Tibial nerve (tissue), 4 donors: ENCODE data around the gene NUBP2. TPM values are rescaled to one million over a fixed set of nuclear protein-coding genes. Genes with fewer than 3 reads are reported as not detected.

Experiments
- DNase-seq, 2 donors: peaks; one replicate each; pipeline ENCODE4 v3.0.0-alpha.2; 2019; ENCODE audit warnings: low spot score in 2 of 2
- H3K27ac ChIP-seq, 4 donors: fragments of 200-600 bp; sonication (generic) in 3 of 4; one replicate each; pipeline ENCODE4 v1.5.1; 2017 to 2019; ENCODE audit warnings: mild to moderate bottlenecking in 1 of 4
- H3K27me3 ChIP-seq, 2 donors: fragments of 200-600 bp; sonication (generic) in 1 of 2; one replicate each; pipeline versions ENCODE4 v1.5.1 to v1.6.0; 2017 to 2019
- H3K36me3 ChIP-seq, 3 donors: fragments of 200-600 bp; sonication (generic); one replicate each; pipeline ENCODE4 v1.5.1; 2018 to 2019
- H3K4me1 ChIP-seq, 4 donors: fragments of 200-600 bp; sonication (generic) in 3 of 4; one replicate each; pipeline ENCODE4 v1.5.1; 2017 to 2019
- H3K4me3 ChIP-seq, 4 donors: fragments of 200-600 bp; sonication (generic) in 3 of 4; one replicate each; pipeline ENCODE4 v1.5.1; 2017 to 2019; ENCODE audit warnings: mild to moderate bottlenecking in 1 of 4, moderate library complexity in 1 of 4
- H3K9me3 ChIP-seq, 4 donors: fragments of 200-600 bp; sonication (generic) in 3 of 4; one replicate each; pipeline ENCODE4 v1.5.1; 2017 to 2019
- EP300 ChIP-seq, 2 donors: sonication (generic); formaldehyde crosslinking; IDR thresholded peaks; one replicate each; pipeline ENCODE4 v1.6.1; 2017; ENCODE audit warnings: antibody characterized with exemption in 2 of 2, mild to moderate bottlenecking in 1 of 2
- POLR2A ChIP-seq, 2 donors: fragments of 450-650 bp; IDR thresholded peaks; one replicate each; pipeline ENCODE4 v1.6.1; 2017; ENCODE audit warnings: antibody characterized with exemption in 2 of 2, mild to moderate bottlenecking in 2 of 2, moderate library complexity in 2 of 2
- WGBS, 2 donors: methylation state at CpG; one replicate each; pipeline ENCODE4 v1.1.5; 2018; 5-methylcytosine and 5-hydroxymethylcytosine counted together
- total RNA-seq, 4 donors: library from RNA; depleted of rRNA; stranded (reverse); fragments of >200 nt; gene quantifications; one replicate each; pipeline ENCODE4 v1.1.0, GENCODE V29; 2016
- TF ChIP-seq, protein P1 (sequence below), 5 experiments: fragments of 200-600 bp in 3 of 5; fragments of 450-650 bp in 2 of 5; sonication (generic) in 3 of 5; IDR thresholded peaks; one replicate each; pipeline ENCODE4 v1.5.1; 2016 to 2019; ENCODE audit warnings: antibody characterized with exemption in 5 of 5, mild to moderate bottlenecking in 3 of 5, moderate library complexity in 2 of 5

NUBP2 gene
- total RNA-seq, 4 donors from 2014 or later = 73.5 to 93.9 (median 87.4) TPM

DNA sequence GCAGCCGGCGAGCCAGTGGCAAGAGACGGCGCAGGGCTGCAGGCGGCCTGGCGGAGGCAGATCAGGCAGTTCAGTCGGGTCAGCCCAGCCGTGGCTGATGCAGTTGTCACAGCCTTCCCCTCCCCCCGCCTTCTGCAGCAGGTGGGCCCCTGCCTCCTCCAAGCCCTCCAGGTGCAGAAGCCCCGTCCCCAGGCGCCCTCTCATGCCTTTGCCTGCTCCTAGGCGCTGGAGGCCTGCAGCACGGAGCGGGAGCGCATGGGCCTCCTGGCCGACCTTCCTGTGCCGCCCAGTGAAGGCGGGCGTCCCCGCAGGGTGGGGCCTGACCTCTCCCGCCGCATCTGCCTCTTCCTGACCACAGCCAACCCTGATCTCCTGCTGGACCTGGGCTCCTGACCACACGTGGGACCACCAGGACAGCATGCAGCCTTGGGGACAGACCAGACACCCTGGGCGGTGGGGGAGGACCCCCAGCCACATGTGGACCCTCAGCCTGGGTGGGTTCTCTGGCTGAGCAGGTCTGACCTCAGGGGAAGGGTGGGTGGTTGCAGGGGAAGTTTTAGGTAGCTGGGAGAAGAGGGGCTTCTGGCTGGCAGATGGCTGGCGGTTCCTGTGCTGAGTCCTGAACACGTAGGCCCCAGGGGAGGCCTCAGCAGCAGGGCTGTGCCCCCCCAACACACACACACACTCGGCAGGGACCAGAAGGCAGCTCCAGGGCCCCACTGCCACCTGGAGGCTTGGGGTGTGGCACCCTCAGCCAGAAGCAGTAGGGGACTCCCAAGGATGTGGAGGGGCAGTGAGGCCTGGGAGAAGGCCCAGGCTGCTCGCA, 6.7 kb upstream of the NUBP2 start:
- Histone ChIP-seq H3K36me3 (peaks cover 0 to 64% (median 0%) of the 10 kb centered on the region in 3 donors), H3K4me3 (no peak overlapping the region), H3K27me3 (no peaks in the 10 kb centered on the region), H3K9me3 (no peaks in the 10 kb centered on the region), H3K27ac (no peak overlapping the region), H3K4me1 (peaks cover 0 to 58% (median 26%) of the 10 kb centered on the region in 4 donors)
- TF ChIP-seq, protein P1, sequence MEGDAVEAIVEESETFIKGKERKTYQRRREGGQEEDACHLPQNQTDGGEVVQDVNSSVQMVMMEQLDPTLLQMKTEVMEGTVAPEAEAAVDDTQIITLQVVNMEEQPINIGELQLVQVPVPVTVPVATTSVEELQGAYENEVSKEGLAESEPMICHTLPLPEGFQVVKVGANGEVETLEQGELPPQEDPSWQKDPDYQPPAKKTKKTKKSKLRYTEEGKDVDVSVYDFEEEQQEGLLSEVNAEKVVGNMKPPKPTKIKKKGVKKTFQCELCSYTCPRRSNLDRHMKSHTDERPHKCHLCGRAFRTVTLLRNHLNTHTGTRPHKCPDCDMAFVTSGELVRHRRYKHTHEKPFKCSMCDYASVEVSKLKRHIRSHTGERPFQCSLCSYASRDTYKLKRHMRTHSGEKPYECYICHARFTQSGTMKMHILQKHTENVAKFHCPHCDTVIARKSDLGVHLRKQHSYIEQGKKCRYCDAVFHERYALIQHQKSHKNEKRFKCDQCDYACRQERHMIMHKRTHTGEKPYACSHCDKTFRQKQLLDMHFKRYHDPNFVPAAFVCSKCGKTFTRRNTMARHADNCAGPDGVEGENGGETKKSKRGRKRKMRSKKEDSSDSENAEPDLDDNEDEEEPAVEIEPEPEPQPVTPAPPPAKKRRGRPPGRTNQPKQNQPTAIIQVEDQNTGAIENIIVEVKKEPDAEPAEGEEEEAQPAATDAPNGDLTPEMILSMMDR (IDR thresholded peaks at IDR 0.05) = no peak
- no peak for DNase-seq
- WGBS, 2 donors = 67 to 80% methylated on average over 11 to 12 of the region's 28 CpGs

DNA sequence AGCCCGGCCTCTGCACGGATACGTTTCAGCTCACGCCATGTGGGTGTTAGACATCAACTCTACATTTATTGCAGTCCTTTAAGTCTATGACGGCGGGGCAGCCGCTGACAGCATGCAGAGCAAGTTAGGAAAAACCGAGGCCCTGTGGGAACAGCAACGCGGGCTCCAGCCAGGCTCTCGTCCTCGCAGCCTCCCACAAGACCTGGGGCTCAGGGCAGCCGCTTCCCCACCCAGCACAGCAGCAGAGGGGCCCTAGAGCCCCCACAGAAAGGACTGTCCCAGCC, 6.1 kb upstream of the NUBP2 start:
- Histone ChIP-seq H3K27me3 (no peaks in the 10 kb centered on the region), H3K9me3 (no peaks in the 10 kb centered on the region), H3K4me3 (no peak overlapping the region), H3K4me1 (peaks cover 0 to 62% (median 29%) of the 10 kb centered on the region in 4 donors), H3K36me3 (peaks cover 0 to 64% (median 0%) of the 10 kb centered on the region in 3 donors), H3K27ac (no peak overlapping the region)
- TF ChIP-seq, protein P1 (IDR thresholded peaks at IDR 0.05) = no peak
- no peak for DNase-seq
- 77 to 84% methylated on average over 13 of the region's 13 CpGs for whole genome bisulfite sequencing, 2 donors

DNA sequence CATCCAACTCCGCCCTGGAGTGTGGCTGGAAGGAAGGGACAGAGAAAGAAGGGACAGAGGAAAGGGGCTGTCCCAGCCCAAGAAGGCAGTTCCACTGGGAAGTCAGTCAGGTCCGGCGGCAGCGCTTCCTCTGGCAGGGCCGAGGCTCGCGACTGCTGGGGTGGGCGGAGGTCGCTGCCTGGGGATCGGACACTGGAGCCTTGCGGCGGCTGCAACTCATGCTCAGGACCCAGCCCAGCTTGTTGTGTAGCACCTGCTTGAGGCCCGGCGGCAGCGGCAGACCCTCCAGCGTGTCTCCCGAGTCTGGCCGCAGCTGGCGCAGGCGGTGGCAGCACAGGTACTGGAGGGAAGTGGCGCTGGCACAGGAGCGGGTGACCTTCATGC, 5.8 kb upstream of the NUBP2 start:
- Histone ChIP-seq H3K27me3 (no peaks in the 10 kb centered on the region), H3K4me3 (no peak overlapping the region), H3K36me3 (peaks cover 0 to 64% (median 0%) of the 10 kb centered on the region in 3 donors), H3K4me1 (peaks cover 0 to 61% (median 27%) of the 10 kb centered on the region in 4 donors), H3K9me3 (no peaks in the 10 kb centered on the region), H3K27ac (no peak overlapping the region)
- DNase-seq = no peak
- WGBS, 2 donors = 79 to 80% methylated on average over 22 of the region's 22 CpGs
- TF ChIP-seq, protein P1 (IDR thresholded peaks at IDR 0.05) = no peak
- TF ChIP-seq POLR2A (IDR thresholded peaks at IDR 0.05) (no peak), EP300 (IDR thresholded peaks at IDR 0.05) (no peak)

DNA sequence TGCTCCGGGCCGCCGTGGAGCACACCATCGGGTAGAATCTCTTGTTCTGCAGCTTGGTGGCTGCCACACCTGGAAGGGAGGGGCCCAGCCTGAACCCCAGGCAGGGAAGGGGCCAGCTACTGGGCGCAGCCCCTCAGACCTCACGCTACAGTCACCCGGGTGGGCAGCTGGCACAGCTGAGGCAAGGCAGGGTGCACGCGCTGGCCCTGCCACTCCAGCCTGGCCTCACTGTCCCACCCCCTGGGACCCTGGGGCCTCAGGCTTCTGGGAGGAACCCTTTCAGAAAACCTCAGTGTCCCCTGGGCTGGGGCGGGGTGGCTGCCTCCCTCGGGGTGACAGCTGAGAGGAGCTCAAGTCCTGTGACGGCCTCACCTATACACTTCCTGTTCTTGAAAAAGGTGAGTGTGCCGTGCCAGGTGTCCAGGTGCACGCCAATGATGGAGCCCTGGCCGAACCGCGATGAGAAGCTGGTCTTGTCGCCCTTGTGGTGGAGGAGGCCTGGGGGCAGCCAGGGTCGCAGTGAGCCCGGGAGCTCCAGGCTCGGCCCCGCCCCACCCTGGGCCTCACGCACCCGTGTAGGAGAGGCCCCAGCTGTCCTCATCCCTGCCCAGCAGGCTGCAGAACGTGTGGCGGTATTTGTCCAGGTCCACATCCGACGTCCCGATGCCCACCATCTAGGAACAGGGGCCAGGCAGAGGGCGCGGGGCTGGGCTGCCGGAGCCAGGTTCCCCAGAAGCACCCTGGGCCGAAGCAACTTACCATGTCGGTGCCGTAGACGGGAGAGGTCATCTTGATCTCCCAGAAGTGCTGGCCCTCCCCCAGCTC, 5.2 kb upstream of the NUBP2 start:
- Histone ChIP-seq H3K27me3 (no peaks in the 10 kb centered on the region), H3K4me3 (no peak overlapping the region), H3K27ac (no peak overlapping the region), H3K4me1 (peaks cover 0 to 55% (median 22%) of the 10 kb centered on the region in 4 donors), H3K36me3 (peaks cover 0 to 64% (median 0%) of the 10 kb centered on the region in 3 donors), H3K9me3 (no peaks in the 10 kb centered on the region)
- 82 to 86% methylated on average over 12 to 28 of the region's 36 CpGs for WGBS, 2 donors
- no peak for DNase-seq
- TF ChIP-seq EP300 (IDR thresholded peaks at IDR 0.05) (no peak), POLR2A (IDR thresholded peaks at IDR 0.05) (no peak)
- TF ChIP-seq, protein P1 (IDR thresholded peaks at IDR 0.05) = no peak
